Measurements from ENCODE around the gene KCNK7.

The KCNK7 gene

DNA sequence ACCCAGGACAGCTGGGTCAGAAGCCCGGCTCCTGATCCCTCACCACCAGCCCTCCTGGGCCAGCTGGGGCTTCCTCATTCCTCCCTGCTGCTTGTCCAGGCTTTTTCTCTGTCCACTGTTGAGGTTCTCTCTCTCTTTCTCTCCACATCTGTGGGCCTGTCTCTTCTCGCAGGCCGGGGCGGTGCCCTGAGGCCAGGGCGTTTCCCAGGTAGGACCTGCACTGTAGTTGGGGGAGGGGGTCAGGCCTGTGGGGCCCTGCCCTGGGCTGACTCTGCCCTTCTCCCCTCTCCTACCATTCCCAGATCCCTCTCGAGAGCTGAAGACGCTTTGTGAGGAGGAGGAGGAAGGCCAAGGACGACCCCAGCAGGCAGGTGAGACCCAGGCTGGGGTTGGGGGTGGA lies 14.8 kb downstream of the KCNK7 start:
- TF ChIP-seq GATA2 (IDR thresholded peaks at IDR 0.05; ENCODE audit: low read depth, low read length): no peak

DNA sequence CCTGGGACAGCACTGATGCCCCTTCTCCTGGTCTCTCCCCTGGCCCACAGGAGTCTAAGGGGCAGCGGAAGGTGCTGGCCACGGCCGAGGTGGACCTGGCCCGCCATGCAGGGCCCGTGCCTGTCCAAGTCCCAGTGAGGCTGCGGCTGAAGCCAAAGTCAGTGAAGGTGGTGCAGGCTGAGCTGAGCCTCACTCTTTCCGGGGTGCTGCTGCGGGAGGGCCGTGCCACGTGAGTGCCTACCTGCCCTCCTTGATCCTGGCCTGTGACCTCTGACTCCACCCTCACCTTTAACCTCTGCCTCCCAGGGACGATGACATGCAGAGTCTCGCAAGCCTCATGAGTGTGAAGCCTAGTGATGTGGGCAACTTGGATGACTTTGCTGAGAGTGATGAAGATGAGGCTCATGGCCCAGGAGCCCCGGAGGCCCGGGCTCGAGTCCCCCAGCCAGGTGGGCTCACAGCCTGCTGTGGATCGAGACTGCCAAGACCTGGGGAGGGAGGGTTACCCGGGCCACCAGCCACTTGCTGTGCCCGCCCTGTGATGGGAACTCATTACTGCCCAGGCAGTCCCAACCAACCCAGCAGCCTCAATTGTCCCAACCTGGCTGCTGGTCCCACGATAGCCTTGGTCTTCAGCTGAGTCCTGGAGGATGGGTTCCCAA lies 15.4 kb downstream of the KCNK7 start:
- TF ChIP-seq GATA2 (IDR thresholded peaks at IDR 0.05; ENCODE audit: low read depth, low read length) (no peak), GATA3 (IDR thresholded peaks at IDR 0.05; ENCODE audit: low read depth, low read length) (no peak)

DNA sequence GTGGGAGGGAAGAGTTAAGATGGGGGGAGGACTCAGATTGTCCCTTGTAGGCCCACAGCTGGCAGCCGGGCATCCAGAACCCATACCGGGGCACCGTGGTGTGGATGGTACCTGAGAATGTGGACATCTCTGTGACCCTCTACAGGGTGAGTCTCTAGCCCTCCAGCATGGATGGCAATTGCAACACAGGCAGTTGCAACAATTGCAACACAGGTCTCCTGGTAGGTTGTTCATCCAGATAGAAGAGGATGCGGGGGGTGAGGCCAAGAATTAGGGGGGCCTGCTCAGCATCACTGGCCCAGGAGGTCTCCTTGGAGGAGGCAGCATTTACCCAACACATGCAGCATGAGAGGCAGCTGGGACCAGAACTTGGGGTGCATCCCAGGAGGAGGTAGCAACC lies 16.3 kb downstream of the KCNK7 start:
- TF ChIP-seq GATA2 (IDR thresholded peaks at IDR 0.05; ENCODE audit: low read depth, low read length) (no peak), GATA3 (IDR thresholded peaks at IDR 0.05; ENCODE audit: low read depth, low read length) (no peak)

DNA sequence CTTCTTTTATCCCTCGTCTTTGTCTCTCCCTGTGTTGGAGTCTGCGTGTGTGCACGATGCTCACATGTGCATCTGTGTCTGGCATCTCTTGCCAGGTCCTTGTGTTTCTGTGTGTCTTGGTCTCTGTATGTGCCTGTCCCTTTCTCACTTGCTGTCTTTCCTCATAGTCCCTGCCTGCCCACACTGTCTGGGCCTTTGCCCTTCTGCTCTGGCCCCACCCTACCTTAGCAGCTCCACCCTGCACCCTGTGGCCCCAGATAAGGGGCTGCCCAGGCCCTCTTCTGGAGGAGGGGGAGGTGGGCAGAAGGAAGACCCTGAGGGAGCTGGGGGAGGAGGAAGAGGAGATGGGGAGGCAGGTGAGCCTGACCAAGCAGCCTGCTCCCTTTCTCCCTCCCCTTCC lies 16.9 kb downstream of the KCNK7 start:
- TF ChIP-seq GATA3 (IDR thresholded peaks at IDR 0.05; ENCODE audit: low read depth, low read length) (no peak), GATA2 (IDR thresholded peaks at IDR 0.05; ENCODE audit: low read depth, low read length) (no peak)

DNA sequence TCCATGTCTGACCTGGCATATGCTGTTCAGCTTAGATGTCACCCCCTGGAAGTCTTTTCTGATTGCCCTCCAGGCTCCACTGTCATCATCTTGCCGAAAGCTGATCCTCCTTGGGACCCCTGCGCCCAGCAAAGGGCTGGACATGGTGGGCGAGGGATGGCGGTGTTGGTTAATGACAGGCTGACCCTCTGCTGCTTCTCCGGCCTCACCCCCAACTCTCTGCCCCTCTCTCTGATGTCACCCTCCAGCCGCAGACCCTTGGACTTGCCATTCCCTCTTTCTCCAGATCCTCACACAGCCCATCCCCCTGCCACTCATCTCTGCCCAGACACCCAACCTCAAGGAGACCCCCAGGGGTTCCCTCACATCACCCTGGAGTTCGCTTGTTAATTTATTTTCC lies 17.5 kb downstream of the KCNK7 start:
- TF ChIP-seq GATA3 (IDR thresholded peaks at IDR 0.05; ENCODE audit: low read depth, low read length) (no peak), GATA2 (IDR thresholded peaks at IDR 0.05; ENCODE audit: low read depth, low read length) (no peak)

DNA sequence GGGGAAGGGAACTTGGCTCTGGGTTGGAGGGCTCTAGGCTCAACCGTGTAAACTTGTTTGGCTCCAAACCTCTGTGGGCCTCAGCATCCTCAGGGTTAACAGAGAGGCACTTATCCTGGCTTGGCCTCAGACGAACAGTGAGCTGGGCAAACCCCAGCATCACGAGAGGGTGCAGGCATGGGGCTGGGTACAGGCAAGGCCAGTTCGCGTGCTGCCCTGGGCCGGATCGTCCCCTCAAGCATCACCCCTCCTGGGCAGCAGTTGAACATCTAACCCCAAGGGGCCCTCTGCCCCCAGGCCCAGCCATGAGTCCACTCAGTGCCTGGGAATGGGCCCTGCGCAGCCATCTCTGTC lies 17.9 kb downstream of the KCNK7 start:
- TF ChIP-seq GATA2 (IDR thresholded peaks at IDR 0.05; ENCODE audit: low read depth, low read length) (no peak), GATA3 (IDR thresholded peaks at IDR 0.05; ENCODE audit: low read depth, low read length) (no peak)

DNA sequence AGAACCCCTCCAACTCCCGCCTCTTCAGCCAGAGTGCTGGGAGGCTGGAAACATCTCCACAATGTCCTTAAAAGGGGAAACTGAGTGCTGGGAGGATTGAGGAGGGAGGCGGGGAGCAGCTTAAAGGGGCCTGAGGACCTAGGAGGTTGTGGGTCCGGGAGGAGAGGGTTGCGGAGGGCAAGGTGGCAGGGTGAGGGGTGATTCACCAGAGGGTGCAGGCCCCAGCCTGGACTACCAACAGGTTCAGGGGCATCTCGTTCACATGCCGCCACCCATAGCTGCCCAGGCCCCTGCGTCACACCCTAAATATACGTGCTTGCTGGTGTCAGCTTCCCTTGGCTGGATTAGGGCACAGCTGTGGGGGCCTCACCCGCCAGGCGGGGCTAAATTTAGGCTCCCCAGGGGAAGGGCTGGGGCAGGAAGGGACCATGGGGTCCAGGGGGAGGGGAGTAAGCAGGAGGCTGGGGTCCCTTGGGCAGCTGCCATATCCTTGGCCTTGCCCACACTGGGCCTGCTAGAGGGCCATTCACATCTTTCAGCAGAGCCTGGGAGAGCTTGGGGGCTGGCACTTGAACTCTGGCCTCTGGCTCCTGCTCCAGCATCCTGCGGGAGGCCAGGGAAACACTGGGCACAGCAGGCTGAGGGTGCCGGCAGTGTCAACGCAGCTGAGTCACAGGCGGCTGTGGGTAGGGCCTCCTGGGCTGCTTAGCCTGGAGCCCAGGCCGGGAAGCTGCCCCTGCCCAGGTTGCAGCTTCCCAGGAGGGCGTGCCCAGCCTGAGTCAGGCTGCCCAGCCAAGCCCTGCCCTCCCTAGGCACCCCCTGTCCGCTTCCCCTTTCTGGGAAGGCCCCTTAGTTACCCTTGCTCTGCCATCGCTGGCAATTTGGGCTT lies 18.5 kb downstream of the KCNK7 start:
- no peak for TF ChIP-seq GATA3 (IDR thresholded peaks at IDR 0.05; ENCODE audit: low read depth, low read length)
- TF ChIP-seq GATA2 (IDR thresholded peaks at IDR 0.05; ENCODE audit: low read depth, low read length): no peak

DNA sequence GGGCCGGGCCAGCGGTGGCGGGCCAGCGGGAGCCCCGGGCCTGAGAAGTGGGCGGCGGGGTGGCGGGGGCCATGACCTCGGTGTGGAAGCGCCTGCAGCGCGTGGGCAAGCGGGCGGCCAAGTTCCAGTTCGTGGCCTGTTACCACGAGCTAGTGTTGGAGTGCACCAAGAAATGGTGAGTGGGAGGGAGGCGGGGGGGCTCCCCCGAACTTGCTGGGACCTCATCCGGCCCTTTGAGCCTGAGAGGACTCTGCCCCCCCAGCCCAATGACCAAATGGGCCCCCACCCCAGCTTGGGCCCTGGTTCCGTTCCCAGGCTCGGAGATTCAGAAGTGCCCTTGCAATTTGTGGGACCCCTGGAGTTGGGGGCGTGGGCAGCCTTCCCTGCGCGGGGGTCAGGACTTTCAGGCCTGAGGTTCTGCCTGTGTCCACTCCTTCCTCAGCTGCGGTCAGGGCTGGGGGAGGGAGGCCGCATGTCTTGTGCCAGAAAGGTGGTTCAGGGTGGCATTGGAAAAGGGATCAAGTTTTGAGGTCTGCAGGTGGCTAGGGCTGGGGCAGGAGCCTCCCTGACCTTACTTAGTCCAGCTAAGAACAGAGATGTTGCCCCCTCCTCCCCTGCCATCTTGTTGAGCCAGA lies 19.3 kb downstream of the KCNK7 start:
- TF ChIP-seq GATA3 (IDR thresholded peaks at IDR 0.05; ENCODE audit: low read depth, low read length) (no peak), GATA2 (IDR thresholded peaks at IDR 0.05; ENCODE audit: low read depth, low read length) (no peak)

DNA sequence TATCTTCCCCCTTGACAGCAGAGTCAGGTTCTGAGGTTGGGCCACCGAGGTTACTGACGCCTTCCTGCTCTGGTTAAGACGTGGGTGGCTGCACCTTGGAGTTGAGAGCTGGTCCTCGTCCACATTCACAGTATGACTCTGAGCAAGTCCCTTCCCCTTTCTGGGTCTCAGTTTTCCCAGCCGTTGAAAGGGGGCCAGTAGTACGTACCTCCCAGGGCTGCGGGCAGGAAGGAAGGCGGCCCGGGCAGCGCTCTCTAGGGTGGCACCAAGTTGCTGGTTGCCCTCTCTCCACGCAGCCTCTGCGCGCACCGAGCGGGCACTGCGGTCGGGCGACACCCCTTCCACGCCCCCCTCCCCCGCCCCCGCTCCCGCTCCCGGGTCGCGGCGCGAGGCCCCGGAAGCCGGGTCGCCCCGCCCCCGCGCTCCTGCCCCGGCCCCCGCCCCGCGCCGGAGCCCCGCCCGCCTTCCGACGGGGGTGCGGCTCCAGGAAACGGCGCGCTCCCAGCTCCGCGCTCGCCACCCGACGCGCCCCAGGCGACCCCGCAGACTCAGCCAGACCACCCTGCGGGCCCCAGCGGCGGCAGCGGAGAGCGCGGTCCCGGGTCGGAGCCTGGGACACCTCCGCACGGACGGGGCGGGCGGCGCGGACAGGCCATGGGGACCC lies 19.9 kb downstream of the KCNK7 start, which contains the start of gene EHBP1L1:
EHBP1L1 (plus strand) TSS at position 486 of the 664 bp plus-strand sequence. CDS start 250 bp downstream, outside the sequence.
- TF ChIP-seq GATA3 (IDR thresholded peaks at IDR 0.05; ENCODE audit: low read depth, low read length) (no peak), GATA2 (IDR thresholded peaks at IDR 0.05; ENCODE audit: low read depth, low read length) (no peak)

DNA sequence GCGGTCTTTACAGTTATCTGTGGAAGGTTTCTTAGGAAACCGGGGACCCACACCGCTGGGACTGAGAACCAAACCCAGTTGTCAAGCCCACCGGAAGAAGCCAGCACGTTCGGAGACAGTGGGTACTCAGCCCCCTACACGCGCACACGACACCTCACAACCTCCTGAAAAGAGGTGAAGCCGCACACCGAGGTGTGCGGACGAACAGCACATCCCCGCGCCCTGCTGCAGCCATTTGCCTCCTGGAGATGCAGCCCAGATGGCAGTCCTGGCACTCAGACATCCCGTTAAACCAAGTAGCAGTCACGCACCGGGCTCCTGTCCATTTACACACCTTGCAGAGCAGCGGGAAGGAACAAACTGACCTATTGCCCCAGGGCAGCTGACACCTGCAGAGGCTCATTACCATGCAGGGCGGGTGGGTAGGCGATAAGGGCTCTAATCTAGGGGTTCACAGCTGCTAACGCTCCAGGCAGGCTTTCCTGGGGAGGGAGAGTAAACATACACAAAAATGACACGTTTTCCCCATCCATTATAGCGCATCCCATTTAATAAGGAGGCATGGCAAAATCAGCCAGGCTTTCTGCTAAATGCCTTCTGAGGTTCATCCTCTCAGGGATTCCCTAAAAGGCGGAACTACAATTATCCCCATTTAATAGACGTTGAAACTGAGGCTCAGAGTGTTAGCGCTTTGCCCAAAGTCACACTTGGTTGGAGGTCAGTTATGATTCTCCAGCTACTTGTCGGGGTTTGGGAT lies 20.6 kb downstream of the KCNK7 start:
- TF ChIP-seq GATA2 (IDR thresholded peaks at IDR 0.05; ENCODE audit: low read depth, low read length) (no peak), GATA3 (IDR thresholded peaks at IDR 0.05; ENCODE audit: low read depth, low read length) (no peak)

DNA sequence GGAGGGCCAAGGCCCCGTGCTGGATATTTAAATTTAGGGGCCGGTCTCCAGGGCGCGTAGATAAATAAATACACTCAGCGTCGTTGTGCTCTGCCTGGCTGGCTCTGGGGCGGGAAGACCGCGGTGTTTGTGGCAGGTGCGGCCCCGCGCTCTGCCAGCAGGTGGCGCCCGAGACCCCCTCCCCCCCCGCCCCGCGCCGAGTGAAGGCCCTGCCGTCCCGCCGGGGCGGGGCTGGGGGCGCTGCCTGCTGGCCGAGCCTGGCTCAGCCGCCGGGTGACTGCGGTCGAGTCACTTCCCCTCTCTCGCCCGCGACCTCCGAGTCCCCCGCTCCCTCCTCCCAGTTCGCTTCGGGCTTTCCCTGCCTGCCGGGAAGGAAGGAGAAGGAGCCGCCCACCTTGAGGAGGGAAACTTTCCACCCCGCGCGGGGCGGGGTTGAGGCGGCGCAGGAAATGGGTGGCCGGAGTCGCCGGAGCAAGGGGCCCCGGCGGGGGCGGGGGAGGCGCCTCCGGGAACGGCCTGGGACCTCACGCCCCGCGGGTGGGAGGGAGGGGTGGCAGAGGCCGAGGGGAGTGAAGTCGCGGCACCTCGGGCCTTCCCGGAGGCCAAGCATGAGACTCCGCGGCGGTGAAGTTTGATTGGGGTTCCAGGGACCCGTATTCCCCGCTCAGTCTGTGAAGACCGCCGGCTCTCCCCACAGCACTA lies 21.3 kb downstream of the KCNK7 start:
- TF ChIP-seq GATA3 (IDR thresholded peaks at IDR 0.05; ENCODE audit: low read depth, low read length) (no peak), GATA2 (IDR thresholded peaks at IDR 0.05; ENCODE audit: low read depth, low read length) (no peak)

DNA sequence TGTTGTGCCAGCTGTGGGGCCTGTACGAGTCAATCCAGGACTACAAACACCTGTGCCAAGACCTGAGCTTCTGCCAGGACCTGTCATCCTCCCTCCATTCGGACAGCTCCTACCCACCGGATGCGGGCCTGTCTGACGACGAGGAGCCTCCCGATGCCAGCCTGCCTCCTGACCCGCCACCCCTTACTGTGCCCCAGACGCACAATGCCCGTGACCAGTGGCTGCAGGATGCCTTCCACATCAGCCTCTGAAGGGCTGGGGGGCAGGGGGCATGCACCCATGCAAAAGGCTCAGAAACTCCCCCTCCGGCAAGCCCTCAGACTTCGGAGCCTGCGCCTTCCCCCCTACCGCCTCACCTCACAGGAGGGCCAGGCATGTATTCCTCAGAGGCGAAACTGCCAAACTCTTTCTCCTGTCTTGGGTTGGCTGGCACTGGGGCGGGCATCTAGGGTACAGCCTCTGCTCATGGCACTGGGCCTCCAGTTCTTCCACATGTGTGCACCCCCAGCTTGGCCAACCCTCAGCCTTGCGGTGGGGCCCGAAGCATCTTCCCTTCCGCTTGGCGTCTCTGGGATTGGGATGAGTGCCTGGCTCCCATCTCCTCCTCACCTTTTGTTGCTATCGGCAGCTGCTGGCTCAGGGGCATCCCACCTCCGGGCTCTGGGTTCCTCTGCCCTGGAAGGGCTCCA lies 22.1 kb downstream of the KCNK7 start:
- TF ChIP-seq GATA3 (IDR thresholded peaks at IDR 0.05; ENCODE audit: low read depth, low read length) (no peak), GATA2 (IDR thresholded peaks at IDR 0.05; ENCODE audit: low read depth, low read length) (no peak)
